ENCODE measurements around the gene DDX51. TPM values are rescaled to one million over a fixed set of nuclear protein-coding genes. Genes with fewer than 3 reads are reported as not detected.

Gene DDX51
- total and polyA plus RNA-seq, 2 donors (not counting 1 experiment from before 2014, with no cell fraction given) = 46.3 to 60.8 TPM

GRCh38 chr12:132151766-132152410 is 7.8 kb upstream of the DDX51 start:
- no peak overlapping the region for H3K9ac ChIP-seq (ENCODE audit: low read length)
- H3K9me3 ChIP-seq (ENCODE audit: control extremely low read depth in 1 of 3, control insufficient read depth in 2 of 3, insufficient read depth in 1 of 3, low read length in 2 of 3) = no peaks in the 10 kb centered on the region
- no peak overlapping the region for H3K4me2 ChIP-seq (replicated peaks; ENCODE audit: low read depth, low read length, poor library complexity, severe bottlenecking)
- H3K4me3 ChIP-seq (ENCODE audit: control extremely low read depth in 1 of 5, extremely low read depth in 1 of 5, insufficient read depth in 1 of 5, low read depth in 2 of 5, low read length in 4 of 5) = no peak overlapping the region
- H3K27me3 ChIP-seq (replicated peaks in 1 of 4; ENCODE audit: control extremely low read depth in 1 of 4, control insufficient read depth in 3 of 4, insufficient read depth in 4 of 4, low read length in 3 of 4) = no peaks in the 10 kb centered on the region
- WGBS (ENCODE audit: insufficient coverage) = 93% methylated on average over 31 of the region's 32 CpGs
- ChIA-PET CTCF (interaction anchor here (0.9 to 1.1 kb wide), 3 partner anchors 262 to 463 kb away, joined by 3 read pairs; no protein-coding TSS in a partner anchor), POLR2A (no interaction called here)
- H3K4me3 Mint-ChIP-seq = no peak overlapping the region
- no peak for DNase-seq
- ATAC-seq (ENCODE audit: low read depth) = no peak
- H3K9me3 Mint-ChIP-seq (ENCODE audit: insufficient read depth) = no peaks in the 10 kb centered on the region
- no peak overlapping the region for H2AFZ ChIP-seq (ENCODE audit: insufficient read depth, low read depth, low read length, poor library complexity, severe bottlenecking)
- intact Hi-C loops (cut with micrococcal nuclease) = no loop called here
- H3K4me1 ChIP-seq (ENCODE audit: control insufficient read depth in 2 of 2, insufficient read depth in 2 of 2, low read length in 2 of 2) = peaks cover 3 to 11% of the 10 kb centered on the region in 2 donors
- H3K36me3 ChIP-seq (replicated peaks in 1 of 2; ENCODE audit: control extremely low read depth in 1 of 2, control insufficient read depth in 1 of 2, extremely low read depth in 1 of 2, insufficient read depth in 2 of 2, low read length in 1 of 2) = peaks cover 1 to 37% of the 10 kb centered on the region in 2 experiments
- H3K4me1 Mint-ChIP-seq = peaks cover 9% of the 10 kb centered on the region
- H3K27me3 Mint-ChIP-seq = no peaks in the 10 kb centered on the region
- H4K20me1 ChIP-seq (ENCODE audit: control insufficient read depth, insufficient read depth, low read length, poor library complexity, severe bottlenecking) = peaks cover 21% of the 10 kb centered on the region
- peaks cover 28% of the 10 kb centered on the region for H3K79me2 ChIP-seq (ENCODE audit: control insufficient read depth, insufficient read depth, low read length)
- no peak for TF ChIP-seq EZH2 (IDR thresholded peaks at IDR 0.05; ENCODE audit: borderline replicate concordance, insufficient read depth, low read depth, low read length, poor library complexity, severe bottlenecking)
- TF ChIP-seq CTCF (IDR thresholded peaks at IDR 0.05) = no peak
- H3K27ac Mint-ChIP-seq = no peak overlapping the region
- H3K27ac ChIP-seq (ENCODE audit: low read length in 2 of 2) = no peak overlapping the region

- CTCF ChIA-PET = interaction anchor here (0.9 to 1.1 kb wide), 3 partner anchors 263 to 464 kb away, joined by 3 read pairs; no protein-coding TSS in a partner anchor
Measured at GRCh38 chr12:132151145-132151765, 7.1 kb upstream of the DDX51 start.

More at GRCh38 chr12:132151145-132151765, 7.1 kb upstream of the DDX51 start:
- 98% methylated on average over 31 of the region's 36 CpGs for WGBS (ENCODE audit: insufficient coverage)
- H3K4me3 Mint-ChIP-seq = no peak overlapping the region
- intact Hi-C loops (cut with micrococcal nuclease) = no loop called here
- Histone ChIP-seq H3K4me3 (ENCODE audit: control extremely low read depth in 1 of 5, extremely low read depth in 1 of 5, insufficient read depth in 1 of 5, low read depth in 2 of 5, low read length in 4 of 5) (no peak overlapping the region), H3K9me3 (ENCODE audit: control extremely low read depth in 1 of 3, control insufficient read depth in 2 of 3, insufficient read depth in 1 of 3, low read length in 2 of 3) (no peaks in the 10 kb centered on the region), H3K27ac (ENCODE audit: low read length in 2 of 2) (no peak overlapping the region), H3K27me3 (replicated peaks in 1 of 4; ENCODE audit: control extremely low read depth in 1 of 4, control insufficient read depth in 3 of 4, insufficient read depth in 4 of 4, low read length in 3 of 4) (no peaks in the 10 kb centered on the region), H3K36me3 (replicated peaks in 1 of 2; ENCODE audit: control extremely low read depth in 1 of 2, control insufficient read depth in 1 of 2, extremely low read depth in 1 of 2, insufficient read depth in 2 of 2, low read length in 1 of 2) (peaks cover under 1 to 36% of the 10 kb centered on the region in 2 experiments), H4K20me1 (ENCODE audit: control insufficient read depth, insufficient read depth, low read length, poor library complexity, severe bottlenecking) (peaks cover 21% of the 10 kb centered on the region), H3K4me1 (ENCODE audit: control insufficient read depth in 2 of 2, insufficient read depth in 2 of 2, low read length in 2 of 2) (peaks cover 3 to 11% of the 10 kb centered on the region in 2 donors), H3K79me2 (ENCODE audit: control insufficient read depth, insufficient read depth, low read length) (peaks cover 30% of the 10 kb centered on the region), H3K9ac (ENCODE audit: low read length) (no peak overlapping the region), H2AFZ (ENCODE audit: insufficient read depth, low read depth, low read length, poor library complexity, severe bottlenecking) (no peak overlapping the region), H3K4me2 (replicated peaks; ENCODE audit: low read depth, low read length, poor library complexity, severe bottlenecking) (no peak overlapping the region)
- DNase-seq (no peak), ATAC-seq (ENCODE audit: low read depth) (no peak)
- TF ChIP-seq CTCF (IDR thresholded peaks at IDR 0.05) (no peak), EZH2 (IDR thresholded peaks at IDR 0.05; ENCODE audit: borderline replicate concordance, insufficient read depth, low read depth, low read length, poor library complexity, severe bottlenecking) (no peak)
- no peak overlapping the region for H3K27ac Mint-ChIP-seq
- no peaks in the 10 kb centered on the region for H3K27me3 Mint-ChIP-seq
- H3K4me1 Mint-ChIP-seq = peaks cover 11% of the 10 kb centered on the region
- H3K9me3 Mint-ChIP-seq (ENCODE audit: insufficient read depth) = no peaks in the 10 kb centered on the region
- POLR2A ChIA-PET = no interaction called here

All from B cell (primary cell).